Measurements from ENCODE around the gene BUB1B.

The BUB1B gene

DNA sequence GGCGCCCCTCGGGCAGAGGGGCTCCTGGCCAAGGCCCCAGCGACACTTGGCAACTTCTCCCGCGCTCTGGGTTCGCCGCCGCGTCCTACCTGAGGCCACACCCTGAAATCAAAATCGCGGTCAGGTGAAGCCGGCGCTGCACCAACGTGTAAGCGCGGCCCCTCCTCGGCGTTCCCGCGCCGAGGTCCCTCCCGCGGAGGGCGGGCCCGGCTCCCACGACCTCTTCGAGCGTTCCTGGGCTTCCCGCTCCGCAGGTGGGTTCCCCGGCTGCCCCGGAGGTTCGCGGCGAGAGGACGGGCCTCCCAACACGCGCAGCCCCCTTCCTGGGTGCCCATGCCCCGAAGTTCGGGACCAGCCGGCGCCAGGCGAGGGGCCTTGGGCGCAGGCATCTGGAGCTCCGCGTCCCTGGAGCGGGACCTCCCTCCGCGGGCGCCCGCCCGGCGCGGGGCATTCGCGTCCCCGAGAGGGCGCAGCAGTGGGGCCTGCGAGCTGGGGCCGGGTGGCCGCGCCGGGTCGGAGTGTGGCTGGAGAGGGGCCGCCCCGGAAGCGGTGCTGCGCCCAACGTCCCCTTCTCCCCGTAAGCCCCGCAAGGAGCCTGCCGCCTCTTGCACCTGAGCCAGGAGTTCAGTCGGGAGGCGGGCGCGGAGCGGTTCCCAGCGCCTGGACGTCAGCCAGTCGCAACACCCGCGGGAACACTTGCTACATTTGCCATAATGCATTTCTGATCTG is 91.7 kb downstream of the BUB1B start:
- DNase-seq (ENCODE audit: low spot score) (no peak), FAIRE-seq (no peak)

DNA sequence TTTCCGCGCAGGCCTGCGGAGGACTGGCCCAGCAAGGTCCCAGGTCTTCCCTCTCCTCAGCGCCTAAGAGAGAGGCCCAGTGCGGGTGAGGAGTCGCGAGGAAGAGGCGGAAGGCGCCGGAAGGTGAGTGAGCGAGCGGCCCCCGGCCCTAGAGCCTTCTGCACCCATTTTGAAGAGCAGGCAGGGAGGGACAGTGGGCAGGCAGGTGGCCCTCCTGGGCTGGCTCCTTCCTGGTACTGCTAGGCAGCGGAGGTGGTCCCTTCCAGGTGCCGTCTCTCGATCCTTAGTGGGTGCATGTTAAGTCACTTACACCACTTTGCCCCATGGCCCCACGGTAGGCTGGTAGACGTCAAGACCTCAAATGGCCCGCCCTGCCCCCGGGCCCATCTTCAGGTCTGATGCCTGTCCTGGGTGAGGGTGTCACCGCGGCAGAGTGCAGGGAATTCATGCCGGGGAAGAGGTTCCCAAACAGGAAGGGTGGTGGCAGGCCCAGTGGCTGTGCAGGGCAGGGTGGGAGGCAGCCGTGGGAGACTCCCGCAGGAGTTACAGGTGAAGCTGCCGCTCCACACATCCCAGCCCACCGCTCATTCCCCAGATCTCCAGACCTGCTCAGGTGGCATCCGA is 92.4 kb downstream of the BUB1B start:
- FAIRE-seq (no peak), DNase-seq (ENCODE audit: low spot score) (no peak)

GRCh38 chr15:40254452-40254851 is 93.6 kb downstream of the BUB1B start:
- FAIRE-seq, result no peak
- no peak for DNase-seq (ENCODE audit: low spot score)

GRCh38 chr15:40255033-40255432 is 94.2 kb downstream of the BUB1B start:
- FAIRE-seq (no peak), DNase-seq (ENCODE audit: low spot score) (no peak)

GRCh38 chr15:40256638-40257235 is 95.9 kb downstream of the BUB1B start:
- FAIRE-seq, result no peak
- DNase-seq (ENCODE audit: low spot score), result no peak

- FAIRE-seq (no peak), DNase-seq (ENCODE audit: low spot score) (no peak)
Observed at GRCh38 chr15:40257656-40258450, 97.0 kb downstream of the BUB1B start.

DNA sequence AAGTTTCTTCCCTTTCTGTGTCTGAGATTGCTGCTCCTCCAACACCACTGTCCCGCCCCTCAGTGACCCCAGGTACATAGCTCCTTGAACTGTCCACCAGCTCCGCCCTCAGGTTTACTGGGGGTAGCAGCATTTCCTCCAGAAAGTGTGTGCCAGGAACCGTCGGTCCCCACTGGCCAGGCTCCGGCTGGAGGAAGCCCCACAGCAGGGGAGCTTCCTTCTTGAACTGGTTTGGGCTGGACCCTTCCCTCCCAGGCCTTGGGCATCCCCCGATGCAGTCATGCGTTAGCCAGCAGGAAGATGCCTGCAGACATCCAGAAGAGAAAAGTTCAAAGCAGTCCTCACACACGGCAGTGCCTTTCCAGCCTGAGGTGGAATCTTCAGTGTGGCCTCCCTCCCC is 97.7 kb downstream of the BUB1B start:
- FAIRE-seq (no peak), DNase-seq (ENCODE audit: low spot score) (no peak)

GRCh38 chr15:40259021-40259420 is 98.2 kb downstream of the BUB1B start:
- no peak for FAIRE-seq
- no peak for DNase-seq (ENCODE audit: low spot score)

GRCh38 chr15:40263024-40263754 is 102.3 kb downstream of the BUB1B start:
- FAIRE-seq (no peak), DNase-seq (ENCODE audit: low spot score) (no peak)

GRCh38 chr15:40264321-40265153 is 103.7 kb downstream of the BUB1B start:
- DNase-seq (ENCODE audit: low spot score) (no peak), FAIRE-seq (no peak)

DNA sequence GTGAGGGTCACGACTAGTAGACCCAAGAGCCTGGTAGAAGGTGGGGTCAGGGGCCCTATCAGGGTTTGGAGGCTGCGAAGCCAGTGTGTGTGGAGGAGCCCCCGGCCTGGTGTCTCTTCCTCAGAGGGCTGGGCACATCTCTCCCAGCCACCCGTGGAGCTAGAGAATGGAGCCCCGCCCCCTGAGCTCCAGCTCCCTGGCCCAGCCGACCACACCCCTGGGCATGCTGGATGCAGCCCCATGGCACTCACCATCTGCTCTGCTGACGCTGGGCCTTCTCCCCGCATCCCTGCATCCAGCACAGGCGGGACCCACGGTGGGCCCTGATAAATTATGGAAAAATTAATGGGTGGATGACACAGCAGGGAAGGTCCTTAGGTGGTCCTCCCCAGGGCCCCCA is 104.5 kb downstream of the BUB1B start:
- no peak for DNase-seq (ENCODE audit: low spot score)
- no peak for FAIRE-seq

DNA sequence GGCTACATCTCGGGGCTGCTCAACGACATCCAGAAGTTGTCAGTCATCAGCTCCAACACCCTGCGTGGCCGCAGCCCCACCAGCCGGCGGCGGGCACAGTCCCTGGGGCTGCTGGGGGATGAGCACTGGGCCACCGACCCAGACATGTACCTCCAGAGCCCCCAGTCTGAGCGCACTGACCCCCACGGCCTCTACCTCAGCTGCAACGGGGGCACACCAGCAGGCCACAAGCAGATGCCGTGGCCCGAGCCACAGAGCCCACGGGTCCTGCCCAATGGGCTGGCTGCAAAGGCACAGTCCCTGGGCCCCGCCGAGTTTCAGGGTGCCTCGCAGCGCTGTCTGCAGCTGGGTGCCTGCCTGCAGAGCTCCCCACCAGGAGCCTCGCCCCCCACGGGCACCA is 105.0 kb downstream of the BUB1B start:
- DNase-seq (ENCODE audit: low spot score) (no peak), FAIRE-seq (no peak)

- DNase-seq (ENCODE audit: low spot score) (peak; percentile 97), FAIRE-seq (no peak)
Observed at GRCh38 chr15:40266828-40267304, 106.0 kb downstream of the BUB1B start.

DNA sequence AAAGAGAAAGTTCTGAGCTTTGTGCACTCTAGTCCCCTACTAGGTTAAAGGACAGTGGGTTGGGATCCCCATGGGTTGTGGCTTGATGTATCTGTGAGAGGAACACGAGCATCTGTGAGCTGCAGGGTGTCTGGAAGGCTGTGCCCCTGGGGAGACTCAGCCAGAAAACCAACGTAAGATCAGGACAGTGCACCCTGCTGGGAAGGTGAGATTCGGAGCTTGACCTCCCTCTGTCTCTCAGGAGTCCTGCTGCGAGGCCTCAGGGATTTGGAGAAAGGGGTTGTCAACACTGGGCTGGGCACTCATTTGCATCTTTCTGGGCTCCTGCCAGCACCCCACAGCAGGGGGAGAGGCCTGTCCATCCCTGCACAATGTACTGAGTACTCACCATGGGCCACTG is 106.8 kb downstream of the BUB1B start:
- DNase-seq (ENCODE audit: low spot score) (no peak), FAIRE-seq (no peak)

- FAIRE-seq (no peak), DNase-seq (ENCODE audit: low spot score) (no peak)
Observed at GRCh38 chr15:40269604-40270003, 108.7 kb downstream of the BUB1B start.

DNA sequence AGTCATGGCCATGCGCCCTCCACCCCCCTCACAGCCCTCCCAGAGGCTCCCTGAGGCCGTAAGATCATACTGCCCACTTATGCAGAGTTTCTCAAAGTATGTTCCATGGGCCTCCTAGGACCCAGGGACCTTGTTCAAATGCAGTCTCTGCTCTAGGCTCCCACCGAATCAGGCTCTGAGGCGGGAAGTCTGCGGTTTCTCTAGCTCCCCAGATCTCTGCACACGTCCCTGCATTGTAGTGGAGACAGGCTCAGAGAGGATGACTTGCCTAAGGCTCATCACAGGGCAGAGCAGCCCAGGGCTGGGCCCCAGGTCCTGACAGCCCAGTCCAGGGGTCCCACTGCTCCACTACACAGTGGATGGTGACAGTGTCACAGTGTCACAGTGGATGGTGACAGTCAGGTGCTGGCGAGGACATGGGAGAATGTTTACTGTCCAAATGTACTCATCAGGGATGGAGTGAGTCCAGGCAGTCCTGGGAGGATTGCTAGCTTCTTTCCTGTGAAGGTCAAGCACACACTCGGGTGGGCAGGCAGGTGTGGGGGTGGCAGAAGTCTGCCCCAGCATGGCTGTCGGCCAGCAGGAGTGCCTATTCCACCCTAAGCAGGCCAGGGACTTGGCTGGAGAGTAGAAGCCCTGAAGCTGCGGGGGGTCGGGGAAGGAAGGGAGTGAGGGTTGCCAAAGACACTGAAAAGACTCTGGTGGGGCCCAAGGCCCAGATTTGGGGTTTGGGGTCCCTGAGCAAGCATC is 109.6 kb downstream of the BUB1B start:
- DNase-seq (ENCODE audit: low spot score) (no peak), FAIRE-seq (no peak)
